SU-DHL-6 (cell line): ENCODE measurements around the gene MARK2.

ENCODE experiments used
- H2AFZ ChIP-seq: fragments of 200-600 bp; sonication (generic); 2 replicates; pipeline ENCODE4 v1.6.1; 2014; ENCODE audit warnings: low read depth, mild to moderate bottlenecking, moderate library complexity, mixed read lengths, antibody characterized with exemption, low read length; ENCODE audit not compliant: severe bottlenecking
- H3F3A ChIP-seq: fragments of 200-600 bp; shearing (Covaris generic); 2 replicates; pipeline ENCODE4 v1.6.0; 2016; ENCODE audit warnings: antibody characterized with exemption, mild to moderate bottlenecking; ENCODE audit not compliant: insufficient read depth
- H3K27ac ChIP-seq: fragments of 200-600 bp; sonication (generic); 2 replicates; pipeline ENCODE4 v1.5.1; 2016; ENCODE audit warnings: low read depth, mild to moderate bottlenecking, low read length, moderate library complexity, mixed read lengths
- H3K27me3 ChIP-seq: fragments of 200-600 bp; sonication (generic), shearing (Covaris generic); 2 replicates; pipeline ENCODE4 v1.6.0; 2014; ENCODE audit warnings: mild to moderate bottlenecking, low read length
- H3K36me3 ChIP-seq: fragments of 200-600 bp; sonication (generic); 2 replicates; pipeline ENCODE4 v1.6.1; 2014; ENCODE audit warnings: mild to moderate bottlenecking, low read length, mixed read lengths
- H3K4me2 ChIP-seq: fragments of 300-600, 200-600 bp; shearing (Covaris generic), sonication (generic); 2 replicates; pipeline ENCODE4 v1.6.0; 2014; ENCODE audit warnings: low read length, low read depth, mild to moderate bottlenecking; ENCODE audit not compliant: poor library complexity, severe bottlenecking
- H3K4me3 ChIP-seq: fragments of 200-600 bp; sonication (generic); 2 replicates; pipeline ENCODE4 v1.5.1; 2014; ENCODE audit warnings: antibody characterized with exemption, low read length, mild to moderate bottlenecking, mixed read lengths; ENCODE audit not compliant: insufficient read depth, poor library complexity, severe bottlenecking
- H3K79me2 ChIP-seq: fragments of 200-600 bp; sonication (generic); 2 replicates; pipeline ENCODE4 v1.6.1; 2014; ENCODE audit warnings: mild to moderate bottlenecking, low read length, moderate library complexity; ENCODE audit not compliant: insufficient read depth
- H3K9ac ChIP-seq: fragments of 200-600 bp; sonication (generic); 2 replicates; pipeline ENCODE4 v1.7.0; 2014; ENCODE audit warnings: mild to moderate bottlenecking, low read length
- H3K9me2 ChIP-seq: fragments of 200-600 bp; sonication (generic); replicated peaks from 2 replicates; pipeline ENCODE4 v1.6.1; 2014; ENCODE audit warnings: low read length; ENCODE audit not compliant: insufficient read depth
- H3K9me3 ChIP-seq: fragments of 200-600 bp; sonication (generic); 2 replicates; pipeline ENCODE4 v1.6.1; 2014; ENCODE audit warnings: low read length, mixed read lengths; ENCODE audit not compliant: insufficient read depth
- H4K20me1 ChIP-seq: fragments of 200-600 bp; sonication (generic); 2 replicates; pipeline ENCODE4 v1.6.1; 2014; ENCODE audit warnings: low read depth, mild to moderate bottlenecking, antibody characterized with exemption, low read length, moderate library complexity, mixed read lengths
- CTCF ChIP-seq: fragments of 200-600 bp; sonication (generic); IDR thresholded peaks from one replicate; pipeline ENCODE4 v1.5.1; 2017; ENCODE audit warnings: antibody characterized with exemption, mild to moderate bottlenecking, low read length, moderate library complexity; ENCODE audit not compliant: insufficient read depth, poor library complexity, severe bottlenecking
- EZH2phosphoT487 ChIP-seq: fragments of 200-600 bp; sonication (generic), shearing (Covaris generic); conservative IDR thresholded peaks from 2 replicates; pipeline ENCODE4 v1.6.1; 2018; ENCODE audit warnings: mild to moderate bottlenecking, antibody characterized with exemption, low read length, moderate library complexity, mixed read lengths

The MARK2 gene

GRCh38 chr11:63906585-63906984 is 67.7 kb downstream of the MARK2 start:
- no peaks in the 10 kb centered on the region for H3K36me3 ChIP-seq
- no peak for TF ChIP-seq EZH2phosphoT487
- no peak for TF ChIP-seq CTCF
- no peak overlapping the region for H2AFZ ChIP-seq
- H4K20me1 ChIP-seq, result no peaks in the 10 kb centered on the region
- H3K9ac ChIP-seq, result no peak overlapping the region
- no peaks in the 10 kb centered on the region for H3F3A ChIP-seq
- no peak overlapping the region for H3K4me3 ChIP-seq
- no peak overlapping the region for H3K27ac ChIP-seq
- H3K9me2 ChIP-seq, result no peaks in the 10 kb centered on the region
- no peaks in the 10 kb centered on the region for H3K27me3 ChIP-seq
- H3K79me2 ChIP-seq, result no peaks in the 10 kb centered on the region
- no peaks in the 10 kb centered on the region for H3K9me3 ChIP-seq
- no peak overlapping the region for H3K4me2 ChIP-seq

- H3K9ac ChIP-seq, result no peak overlapping the region
These were observed 68.2 kb downstream of the MARK2 start for GRCh38 chr11:63907063-63907462.

GRCh38 chr11:63907808-63908530 is 69.1 kb downstream of the MARK2 start:
- H3K36me3 ChIP-seq, result no peaks in the 10 kb centered on the region

More at GRCh38 chr11:63907063-63907462, 68.2 kb downstream of the MARK2 start:
- no peak overlapping the region for H3K4me2 ChIP-seq
- H2AFZ ChIP-seq, result no peak overlapping the region
- H4K20me1 ChIP-seq, result no peaks in the 10 kb centered on the region
- TF ChIP-seq EZH2phosphoT487, result no peak
- TF ChIP-seq CTCF, result no peak
- H3K4me3 ChIP-seq, result no peak overlapping the region
- H3K9me3 ChIP-seq, result no peaks in the 10 kb centered on the region
- no peaks in the 10 kb centered on the region for H3K79me2 ChIP-seq
- no peaks in the 10 kb centered on the region for H3K9me2 ChIP-seq
- no peaks in the 10 kb centered on the region for H3K36me3 ChIP-seq
- no peak overlapping the region for H3K27ac ChIP-seq
- H3K27me3 ChIP-seq, result no peaks in the 10 kb centered on the region
- no peaks in the 10 kb centered on the region for H3F3A ChIP-seq

More at GRCh38 chr11:63907808-63908530, 69.1 kb downstream of the MARK2 start:
- H3K27ac ChIP-seq, result no peak overlapping the region
- no peak overlapping the region for H3K4me2 ChIP-seq
- no peak for TF ChIP-seq CTCF
- no peak for TF ChIP-seq EZH2phosphoT487
- no peak overlapping the region for H3K4me3 ChIP-seq
- H3K9ac ChIP-seq, result no peak overlapping the region
- H3K9me2 ChIP-seq, result no peaks in the 10 kb centered on the region
- no peaks in the 10 kb centered on the region for H3K79me2 ChIP-seq
- H4K20me1 ChIP-seq, result no peaks in the 10 kb centered on the region
- H2AFZ ChIP-seq, result no peak overlapping the region
- H3K9me3 ChIP-seq, result no peaks in the 10 kb centered on the region
- H3K27me3 ChIP-seq, result no peaks in the 10 kb centered on the region
- peaks cover 4% of the 10 kb centered on the region; the same call in 1 of the 2 replicates for H3F3A ChIP-seq
